HG02981 (cell line): Measurements from ENCODE around the gene GABRA1.

Experiments
- ATAC-seq: cut with Tn5 transposase; IDR thresholded peaks from one replicate; pipeline ENCODE4 v1.9.1; 2021; ENCODE audit warnings: mild to moderate bottlenecking, moderate library complexity; ENCODE audit not compliant: unreplicated experiment

Gene GABRA1

GRCh38 chr5:161847941-161848391, at the start of gene GABRA1:
Gene GABRA1, plus strand, starts transcription at chr5:161848120. Its CDS starts 2,691 bp downstream, at chr5:161850811.
- no peak for ATAC-seq

GRCh38 chr5:161799316-161799715, 48.6 kb upstream of the GABRA1 start:
- ATAC-seq = no peak

- ATAC-seq = no peak
Observed at GRCh38 chr5:161804263-161804662, 43.7 kb upstream of the GABRA1 start.

GRCh38 chr5:161846746-161847145, 1.2 kb upstream of the GABRA1 start:
- ATAC-seq = no peak

- no peak for ATAC-seq
Observed at GRCh38 chr5:161847447-161847846, 473 bp upstream of the GABRA1 start.

- ATAC-seq = no peak
Observed at GRCh38 chr5:161850491-161850890, 2.6 kb downstream of the GABRA1 start.

- ATAC-seq = no peak
Observed at GRCh38 chr5:161851691-161852299, 3.9 kb downstream of the GABRA1 start.

GRCh38 chr5:161857358-161857757, 9.4 kb downstream of the GABRA1 start:
- ATAC-seq = no peak

- no peak for ATAC-seq
Observed at GRCh38 chr5:161863259-161863658, 15.3 kb downstream of the GABRA1 start.

GRCh38 chr5:161863811-161864210, 15.9 kb downstream of the GABRA1 start:
- ATAC-seq = no peak

GRCh38 chr5:161865510-161865909, 17.6 kb downstream of the GABRA1 start:
- ATAC-seq = no peak

- no peak for ATAC-seq
Observed at GRCh38 chr5:161889971-161890370, 42.1 kb downstream of the GABRA1 start.

GRCh38 chr5:161895514-161895913, 47.6 kb downstream of the GABRA1 start:
- no peak for ATAC-seq

- ATAC-seq = no peak
Observed at GRCh38 chr5:161897033-161897432, 49.1 kb downstream of the GABRA1 start.

- no peak for ATAC-seq
Observed at GRCh38 chr5:161899590-161899989, 51.7 kb downstream of the GABRA1 start.

- no peak for ATAC-seq
Observed at GRCh38 chr5:161900981-161901380, 53.1 kb downstream of the GABRA1 start.

GRCh38 chr5:161921781-161922180, 73.9 kb downstream of the GABRA1 start:
- no peak for ATAC-seq

- ATAC-seq = no peak
Observed at GRCh38 chr5:161924270-161924669, 76.3 kb downstream of the GABRA1 start.

GRCh38 chr5:161925960-161926359, 78.0 kb downstream of the GABRA1 start:
- no peak for ATAC-seq

GRCh38 chr5:161934486-161934885, 86.6 kb downstream of the GABRA1 start:
- no peak for ATAC-seq

- ATAC-seq = no peak
Observed at GRCh38 chr5:161944974-161945373, 97.1 kb downstream of the GABRA1 start.

GRCh38 chr5:161946911-161947310, 99.0 kb downstream of the GABRA1 start:
- no peak for ATAC-seq
